ENCODE measurements around the gene CALM1. TPM values are rescaled to one million over a fixed set of nuclear protein-coding genes. Genes with fewer than 3 reads are reported as not detected.

Gene CALM1
- total RNA-seq = 296 and 363 TPM in 2 replicates

DNA sequence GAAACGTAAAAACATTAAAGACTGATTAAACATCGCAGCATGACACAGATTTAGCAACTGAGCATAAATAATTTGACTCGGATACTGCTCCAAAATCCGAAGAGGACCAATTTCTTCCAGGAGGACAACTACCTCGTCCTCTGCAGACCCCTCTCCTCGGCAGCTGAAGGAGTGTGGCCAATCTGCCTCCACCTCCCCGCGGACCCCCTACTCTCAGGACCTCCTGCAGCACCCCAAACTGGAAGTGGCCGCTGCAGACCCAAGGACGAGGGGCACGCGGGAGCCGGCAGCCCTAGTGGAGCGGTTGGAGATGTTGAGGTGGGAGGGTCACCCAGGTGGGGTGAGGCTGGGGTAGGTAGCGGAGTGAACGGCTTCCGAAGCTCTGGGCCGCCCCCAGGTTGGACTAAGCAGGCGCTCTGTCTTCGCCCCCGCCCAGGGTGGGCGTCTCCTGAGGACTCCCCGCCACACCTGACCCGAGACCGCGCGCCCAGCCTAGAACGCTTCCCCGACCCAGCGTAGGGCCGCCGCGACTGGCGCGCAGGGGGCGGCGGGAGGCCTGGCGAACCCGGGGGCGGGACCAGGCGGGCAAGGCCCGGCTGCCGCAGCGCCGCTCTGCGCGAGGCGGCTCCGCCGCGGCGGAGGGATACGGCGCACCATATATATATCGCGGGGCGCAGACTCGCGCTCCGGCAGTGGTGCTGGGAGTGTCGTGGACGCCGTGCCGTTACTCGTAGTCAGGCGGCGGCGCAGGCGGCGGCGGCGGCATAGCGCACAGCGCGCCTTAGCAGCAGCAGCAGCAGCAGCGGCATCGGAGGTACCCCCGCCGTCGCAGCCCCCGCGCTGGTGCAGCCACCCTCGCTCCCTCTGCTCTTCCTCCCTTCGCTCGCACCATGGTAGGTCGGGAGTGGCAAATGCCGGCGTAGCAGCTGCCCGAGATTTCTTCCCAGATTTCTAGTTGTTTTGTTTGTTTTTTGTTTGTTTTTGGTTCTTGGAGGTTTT is at the start of gene CALM1:
TSS of gene CALM1 (plus strand) at position 689 of the 999 bp plus-strand sequence. CDS start at position 891, 202 bp downstream.

Other genes starting within 250 kb of the CALM1 start
- 83.7 and 120 TPM in 2 replicates for gene PSMC1, start 140.5 kb upstream of the CALM1 start, total RNA-seq
- gene NRDE2, start 65.1 kb upstream of the CALM1 start, total RNA-seq = 13.6 and 16.6 TPM in 2 replicates

Measured in hair follicle dermal papilla cell (primary cell).